NCI-H146 (cell line): Measurements from ENCODE around the gene STIMATE.

Experiments
- DNase-seq: peaks from one replicate; lab custom pipeline; 2025; lab: John Stamatoyannopoulos, UW

Gene STIMATE

GRCh38 chr3:52791366-52791765, 106.0 kb downstream of the STIMATE start:
- no peak for DNase-seq

- DNase-seq, result no peak
Observed at GRCh38 chr3:52790741-52791140, 106.6 kb downstream of the STIMATE start.

DNA sequence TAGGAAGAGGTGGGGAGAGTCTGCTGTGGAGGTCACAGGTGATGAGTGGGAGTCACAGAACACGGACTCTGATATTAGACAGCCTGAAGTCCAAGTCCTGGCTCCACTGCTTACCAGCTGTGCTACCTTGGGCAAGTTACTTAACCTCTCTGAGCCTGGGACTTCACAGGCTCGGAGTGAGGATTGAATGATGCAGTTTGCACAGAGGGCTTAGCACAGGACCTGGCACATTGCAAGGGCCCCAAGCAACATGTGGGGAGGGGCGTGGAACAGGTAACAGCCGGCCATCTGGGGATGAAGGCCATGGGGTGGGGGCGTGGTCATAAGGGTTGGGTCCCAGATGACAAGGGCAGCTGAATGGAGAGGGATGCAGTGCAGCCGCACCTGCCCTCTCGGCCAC, 107.0 kb downstream of the STIMATE start:
- DNase-seq, result no peak

GRCh38 chr3:52789746-52790040, 107.7 kb downstream of the STIMATE start:
- no peak for DNase-seq

DNA sequence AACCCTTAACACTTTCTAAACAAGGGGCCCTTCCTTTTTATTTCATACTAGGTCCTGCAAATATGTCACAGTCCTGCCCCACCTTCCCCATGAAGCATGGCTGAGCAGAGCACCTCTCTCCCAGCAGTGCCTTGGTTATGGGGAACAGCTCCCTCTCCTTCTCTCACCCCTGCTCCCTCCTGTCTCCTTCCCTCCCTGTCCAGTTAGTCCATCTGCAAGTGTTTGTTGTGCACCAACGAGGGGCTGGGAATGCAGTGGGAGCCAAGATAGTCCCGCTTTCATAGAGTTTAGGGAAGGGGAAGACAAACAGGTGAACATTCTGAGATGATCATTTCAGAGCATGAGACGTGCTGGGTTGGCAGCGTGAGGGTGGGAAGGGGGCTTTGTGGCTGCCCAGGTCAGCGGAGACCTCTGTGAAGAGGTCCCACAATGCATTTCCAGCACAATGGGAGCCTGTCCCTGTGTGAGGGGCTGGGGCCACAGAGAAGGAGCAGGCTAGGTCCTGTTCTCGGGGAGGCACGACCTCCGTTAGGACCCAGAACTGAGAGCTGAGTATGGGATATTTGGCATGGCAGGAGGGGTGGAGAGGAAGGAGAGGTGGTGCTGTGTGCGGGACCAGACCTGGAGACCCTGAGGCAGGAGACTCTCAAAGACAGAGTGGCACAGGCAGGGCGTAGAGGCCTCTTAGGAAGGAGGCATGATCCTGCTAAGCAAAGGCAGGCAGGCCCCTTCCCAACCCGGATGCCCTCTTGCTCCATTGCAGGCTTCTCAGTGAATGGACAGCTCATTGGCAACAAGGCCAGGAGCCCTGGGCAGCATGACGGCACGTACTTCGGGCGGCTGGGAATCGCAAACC, 108.2 kb downstream of the STIMATE start:
- DNase-seq, result no peak

GRCh38 chr3:52787672-52788625, 109.4 kb downstream of the STIMATE start:
- DNase-seq, result no peak

DNA sequence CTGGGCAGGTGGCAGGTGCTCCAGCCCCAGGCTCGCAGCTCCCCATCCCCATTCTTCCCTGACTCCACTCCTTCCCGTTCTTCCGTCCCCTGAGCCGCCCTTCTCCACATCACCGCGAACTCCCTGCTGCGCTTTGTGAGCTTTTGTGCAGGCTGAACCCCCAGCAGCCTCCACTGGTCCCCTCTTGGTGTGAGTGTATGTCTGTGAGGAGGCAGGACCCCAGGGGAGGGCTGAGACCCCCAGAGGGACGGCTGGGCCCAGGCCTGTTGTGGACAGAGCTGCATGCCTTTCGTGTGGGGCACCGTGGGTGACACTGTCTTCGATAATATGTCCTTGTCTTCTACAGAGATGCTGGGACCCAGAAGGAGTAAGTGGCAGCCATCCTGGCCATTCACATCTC, 110.1 kb downstream of the STIMATE start:
- no peak for DNase-seq
